HepG2 (cell line): ENCODE data around the gene SCAMP3. TPM values are rescaled to one million over a fixed set of nuclear protein-coding genes. Genes with fewer than 3 reads are reported as not detected.

Experiments
- AHR ChIP-seq: IDR thresholded peaks from 2 replicates; pipeline ENCODE4 v1.6.1; 2018; ENCODE audit warnings: missing genetic modification reagents, missing compliant biosample characterization
- ELF1 ChIP-seq: sonication (generic); formaldehyde crosslinking; IDR thresholded peaks from 2 replicates; pipeline ENCODE4 v1.4.0; 2020; ENCODE audit warnings: missing genetic modification reagents
- GATAD1 ChIP-seq: IDR thresholded peaks from 2 replicates; pipeline ENCODE4 v1.6.1; 2016; ENCODE audit warnings: missing genetic modification reagents, missing compliant biosample characterization
- HOXD1 ChIP-seq: sonication (generic); formaldehyde crosslinking; IDR thresholded peaks from 2 replicates; pipeline ENCODE4 v1.5.0; 2020; ENCODE audit warnings: missing genetic modification reagents
- IRF9 ChIP-seq: sonication (generic); formaldehyde crosslinking; IDR thresholded peaks from 2 replicates; pipeline ENCODE4 v1.8.0; 2022; ENCODE audit warnings: missing genetic modification reagents, mild to moderate bottlenecking, borderline replicate concordance
- KLF11 ChIP-seq: IDR thresholded peaks from 2 replicates; pipeline ENCODE4 v1.6.1; 2016; ENCODE audit warnings: missing compliant biosample characterization
- LBX2 ChIP-seq: sonication (generic); formaldehyde crosslinking; IDR thresholded peaks from 2 replicates; pipeline ENCODE4 v1.5.0; 2020; ENCODE audit warnings: missing genetic modification reagents, mild to moderate bottlenecking, borderline replicate concordance
- POLR2AphosphoS5 ChIP-seq: IDR thresholded peaks from 2 replicates; pipeline ENCODE4 v1.6.1; 2012; ENCODE audit warnings: low read depth, low read length
- PPARG ChIP-seq: conservative IDR thresholded peaks from 2 replicates; pipeline ENCODE4 v1.6.1; 2016; ENCODE audit warnings: missing biosample characterization, missing genetic modification reagents
- RAD51 ChIP-seq: fragments of 450-650 bp; IDR thresholded peaks from 2 replicates; pipeline ENCODE4 v1.6.1; 2016; ENCODE audit warnings: borderline replicate concordance
- SAP130 ChIP-seq: IDR thresholded peaks from 2 replicates; pipeline ENCODE4 v1.6.1; 2016; ENCODE audit warnings: low read depth
- SMAD3 ChIP-seq: sonication (generic); formaldehyde crosslinking; IDR thresholded peaks from 2 replicates; pipeline ENCODE4 v1.4.0; 2020; ENCODE audit warnings: missing genetic modification reagents
- SNAPC2 ChIP-seq: sonication (generic); formaldehyde crosslinking; IDR thresholded peaks from 2 replicates; pipeline ENCODE4 v1.8.1; 2022; ENCODE audit warnings: mild to moderate bottlenecking, missing genetic modification reagents
- SSRP1 ChIP-seq: IDR thresholded peaks from 2 replicates; pipeline ENCODE4 v1.6.1; 2016; ENCODE audit warnings: control low read depth
- TAF15 ChIP-seq: fragments of 200-400 bp; formaldehyde crosslinking; IDR thresholded peaks from one replicate; pipeline ENCODE4 v1.6.1; 2018; ENCODE audit warnings: mild to moderate bottlenecking, low read depth, low read length; ENCODE audit not compliant: poor library complexity, severe bottlenecking
- TERF1 ChIP-seq: sonication (generic); formaldehyde crosslinking; IDR thresholded peaks from 2 replicates; pipeline ENCODE4 v1.8.0; 2022; ENCODE audit warnings: mild to moderate bottlenecking, missing genetic modification reagents, moderate library complexity
- YY1 ChIP-seq: IDR thresholded peaks from 2 replicates; pipeline ENCODE4 v1.6.1; 2011; ENCODE audit warnings: low read length, low read depth, moderate library complexity, mild to moderate bottlenecking; ENCODE audit not compliant: insufficient read depth, insufficient replicate concordance
- ZBTB34 ChIP-seq: sonication (generic); formaldehyde crosslinking; IDR thresholded peaks from 2 replicates; pipeline ENCODE4 v1.8.0; 2022; ENCODE audit warnings: mild to moderate bottlenecking, missing genetic modification reagents
- ZBTB8A ChIP-seq: sonication (generic); formaldehyde crosslinking; IDR thresholded peaks from 2 replicates; pipeline ENCODE4 v1.4.0; 2020; ENCODE audit warnings: mild to moderate bottlenecking, low read depth, missing genetic modification reagents, borderline replicate concordance
- ZNF101 ChIP-seq: sonication (generic); formaldehyde crosslinking; IDR thresholded peaks from 2 replicates; pipeline ENCODE4 v1.4.0; 2020; ENCODE audit warnings: mild to moderate bottlenecking, low read depth, missing genetic modification reagents, borderline replicate concordance
- ZNF335 ChIP-seq: sonication (generic); formaldehyde crosslinking; IDR thresholded peaks from 2 replicates; pipeline ENCODE4 v1.4.0; 2020; ENCODE audit warnings: missing genetic modification reagents
- ZNF367 ChIP-seq: sonication (generic); formaldehyde crosslinking; IDR thresholded peaks from 2 replicates; pipeline ENCODE4 v1.4.0; 2020; ENCODE audit warnings: missing genetic modification reagents, borderline replicate concordance
- ZNF800 ChIP-seq: sonication (generic); formaldehyde crosslinking; IDR thresholded peaks from 2 replicates; pipeline ENCODE4 v1.4.0; 2020; ENCODE audit warnings: missing genetic modification reagents
- ZSCAN5A ChIP-seq: sonication (generic); formaldehyde crosslinking; IDR thresholded peaks from 2 replicates; pipeline ENCODE4 v1.8.0; 2022; ENCODE audit warnings: mild to moderate bottlenecking, missing genetic modification reagents, borderline replicate concordance
- polyA plus RNA-seq, 8 experiments: library from polyadenylated mRNA; depleted of rRNA in 3 of 8; stranded (reverse) in 7 of 8; unstranded in 1 of 8; fragments of >200 nt; fragmentation: Illumina TruSeq in 4 of 8; extraction: Trizol in 4 of 8; gene quantifications; 2 replicates each; pipeline versions ENCODE4 v1.2.1 to v1.2.3, GENCODE V29; 2011 to 2016; ENCODE audit warnings: low read depth in 4 of 8, missing spikeins in 1 of 8, mixed read lengths in 1 of 8; ENCODE audit not compliant: insufficient read depth in 1 of 8
- total RNA-seq, 5 experiments: library from RNA; depleted of rRNA; stranded (reverse); fragments of >200 nt; fragmentation: Illumina TruSeq; extraction: Trizol; gene quantifications; 2 replicates each; pipeline ENCODE4 v1.2.3, GENCODE V29; 2016; ENCODE audit warnings: low read depth in 1 of 5

The SCAMP3 gene
- total and polyA plus RNA-seq, 2 of the 13 experiments (the other 11 are each of a cell fraction or from before 2014, with no cell fraction given), result 46.8 to 83.3 TPM

GRCh38 chr1:155218854-155219591, 43.1 kb downstream of the SCAMP3 start (continued):
- TF ChIP-seq YY1, result peak; percentile 89
- TF ChIP-seq SAP130 (CRISPR knock-in tag), result peak; percentile 51; the same call in 1 of the 2 replicates
- no peak for TF ChIP-seq IRF9 (CRISPR knock-in tag)
- TF ChIP-seq ZBTB8A (CRISPR knock-in tag), result no peak
- TF ChIP-seq KLF11, result no peak
- no peak for TF ChIP-seq POLR2AphosphoS5
- TF ChIP-seq ZBTB34 (CRISPR knock-in tag), result no peak
- TF ChIP-seq ZNF335 (CRISPR knock-in tag), result no peak
- TF ChIP-seq SSRP1, result no peak
- TF ChIP-seq HOXD1 (CRISPR knock-in tag), result no peak
- no peak for TF ChIP-seq ZSCAN5A (CRISPR knock-in tag)
- TF ChIP-seq SMAD3, result no peak
- TF ChIP-seq RAD51, result peak; percentile 89
- TF ChIP-seq PPARG, result no peak
- TF ChIP-seq ELF1 (CRISPR knock-in tag), result peak; percentile 34; the same call in 1 of the 2 replicates
- no peak for TF ChIP-seq ZNF101
- no peak for TF ChIP-seq TERF1 (CRISPR knock-in tag)
- no peak for TF ChIP-seq TAF15
- no peak for TF ChIP-seq AHR
- TF ChIP-seq ZNF367 (CRISPR knock-in tag), result no peak
- TF ChIP-seq GATAD1, result peak; percentile 40; the same call in 1 of the 2 replicates
- no peak for TF ChIP-seq ZNF800 (CRISPR knock-in tag)
- TF ChIP-seq LBX2 (CRISPR knock-in tag), result no peak
- no peak for TF ChIP-seq SNAPC2 (CRISPR knock-in tag)
